ENCODE results near the gene SYNDIG1.

DNA sequence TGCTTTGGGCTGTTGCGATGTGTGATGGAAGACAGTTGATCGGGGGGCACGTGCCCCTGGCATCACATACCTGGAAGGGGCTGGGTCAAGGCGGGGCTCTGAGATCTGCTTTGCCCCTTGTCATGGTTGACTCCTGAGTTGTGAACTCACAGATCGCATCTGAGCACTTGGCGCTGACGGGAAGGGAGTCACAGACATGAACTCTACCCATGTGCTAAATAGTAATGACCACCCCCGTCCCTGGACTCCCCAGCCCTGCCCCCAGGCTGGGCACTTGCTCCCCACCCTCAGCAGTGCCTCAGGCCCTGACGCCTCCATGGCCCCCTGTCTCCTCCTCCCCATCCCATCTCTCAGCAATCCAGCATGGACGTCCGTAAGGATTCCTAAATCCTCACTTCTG lies 107.0 kb downstream of the SYNDIG1 start:
- TF ChIP-seq, protein P1, sequence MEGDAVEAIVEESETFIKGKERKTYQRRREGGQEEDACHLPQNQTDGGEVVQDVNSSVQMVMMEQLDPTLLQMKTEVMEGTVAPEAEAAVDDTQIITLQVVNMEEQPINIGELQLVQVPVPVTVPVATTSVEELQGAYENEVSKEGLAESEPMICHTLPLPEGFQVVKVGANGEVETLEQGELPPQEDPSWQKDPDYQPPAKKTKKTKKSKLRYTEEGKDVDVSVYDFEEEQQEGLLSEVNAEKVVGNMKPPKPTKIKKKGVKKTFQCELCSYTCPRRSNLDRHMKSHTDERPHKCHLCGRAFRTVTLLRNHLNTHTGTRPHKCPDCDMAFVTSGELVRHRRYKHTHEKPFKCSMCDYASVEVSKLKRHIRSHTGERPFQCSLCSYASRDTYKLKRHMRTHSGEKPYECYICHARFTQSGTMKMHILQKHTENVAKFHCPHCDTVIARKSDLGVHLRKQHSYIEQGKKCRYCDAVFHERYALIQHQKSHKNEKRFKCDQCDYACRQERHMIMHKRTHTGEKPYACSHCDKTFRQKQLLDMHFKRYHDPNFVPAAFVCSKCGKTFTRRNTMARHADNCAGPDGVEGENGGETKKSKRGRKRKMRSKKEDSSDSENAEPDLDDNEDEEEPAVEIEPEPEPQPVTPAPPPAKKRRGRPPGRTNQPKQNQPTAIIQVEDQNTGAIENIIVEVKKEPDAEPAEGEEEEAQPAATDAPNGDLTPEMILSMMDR (IDR thresholded peaks at IDR 0.05), result no peak
- TF ChIP-seq POLR2A (IDR thresholded peaks at IDR 0.05), result no peak
